LNCaP clone FGC (cell line): ENCODE measurements around the gene ADAMTSL2.

Experiments used
- DNase-seq: peaks from one replicate; pipeline ENCODE4 v3.0.0-alpha.2; 2011; ENCODE audit warnings: low read depth
- H3K4me3 ChIP-seq: 2 replicates; pipeline ENCODE4 v1.5.1; 2011; ENCODE audit warnings: mild to moderate bottlenecking, low read depth, low read length, control low read depth
- TF ChIP-seq, protein P1 (sequence below): IDR thresholded peaks from 2 replicates; pipeline ENCODE4 v1.5.1; 2012; ENCODE audit warnings: mild to moderate bottlenecking; ENCODE audit not compliant: control insufficient read depth, insufficient read depth; ENCODE audit errors: extremely low read depth

The ADAMTSL2 gene

DNA sequence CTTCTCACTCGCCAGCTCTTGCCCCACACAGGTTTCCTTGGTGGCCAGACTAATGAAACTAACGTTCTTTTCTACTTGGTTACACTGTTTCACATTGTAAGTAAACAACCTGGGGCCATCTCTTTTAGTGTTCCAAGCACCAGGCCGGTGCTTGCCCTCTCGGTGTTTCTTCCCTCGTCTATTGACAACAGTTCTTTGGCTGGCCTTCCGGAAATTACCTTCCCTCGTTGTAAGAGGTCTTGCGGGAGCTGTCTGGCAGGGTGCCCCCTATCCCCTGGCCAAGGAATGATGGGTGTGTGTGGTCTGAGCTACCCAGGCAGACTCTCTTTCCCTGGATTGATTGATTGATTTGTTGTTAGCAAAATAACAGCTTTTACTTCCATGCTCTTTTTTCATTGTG lies 8.8 kb upstream of the ADAMTSL2 start:
- TF ChIP-seq, protein P1, sequence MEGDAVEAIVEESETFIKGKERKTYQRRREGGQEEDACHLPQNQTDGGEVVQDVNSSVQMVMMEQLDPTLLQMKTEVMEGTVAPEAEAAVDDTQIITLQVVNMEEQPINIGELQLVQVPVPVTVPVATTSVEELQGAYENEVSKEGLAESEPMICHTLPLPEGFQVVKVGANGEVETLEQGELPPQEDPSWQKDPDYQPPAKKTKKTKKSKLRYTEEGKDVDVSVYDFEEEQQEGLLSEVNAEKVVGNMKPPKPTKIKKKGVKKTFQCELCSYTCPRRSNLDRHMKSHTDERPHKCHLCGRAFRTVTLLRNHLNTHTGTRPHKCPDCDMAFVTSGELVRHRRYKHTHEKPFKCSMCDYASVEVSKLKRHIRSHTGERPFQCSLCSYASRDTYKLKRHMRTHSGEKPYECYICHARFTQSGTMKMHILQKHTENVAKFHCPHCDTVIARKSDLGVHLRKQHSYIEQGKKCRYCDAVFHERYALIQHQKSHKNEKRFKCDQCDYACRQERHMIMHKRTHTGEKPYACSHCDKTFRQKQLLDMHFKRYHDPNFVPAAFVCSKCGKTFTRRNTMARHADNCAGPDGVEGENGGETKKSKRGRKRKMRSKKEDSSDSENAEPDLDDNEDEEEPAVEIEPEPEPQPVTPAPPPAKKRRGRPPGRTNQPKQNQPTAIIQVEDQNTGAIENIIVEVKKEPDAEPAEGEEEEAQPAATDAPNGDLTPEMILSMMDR, result no peak
- DNase-seq, result no peak
- no peak overlapping the region for H3K4me3 ChIP-seq

DNA sequence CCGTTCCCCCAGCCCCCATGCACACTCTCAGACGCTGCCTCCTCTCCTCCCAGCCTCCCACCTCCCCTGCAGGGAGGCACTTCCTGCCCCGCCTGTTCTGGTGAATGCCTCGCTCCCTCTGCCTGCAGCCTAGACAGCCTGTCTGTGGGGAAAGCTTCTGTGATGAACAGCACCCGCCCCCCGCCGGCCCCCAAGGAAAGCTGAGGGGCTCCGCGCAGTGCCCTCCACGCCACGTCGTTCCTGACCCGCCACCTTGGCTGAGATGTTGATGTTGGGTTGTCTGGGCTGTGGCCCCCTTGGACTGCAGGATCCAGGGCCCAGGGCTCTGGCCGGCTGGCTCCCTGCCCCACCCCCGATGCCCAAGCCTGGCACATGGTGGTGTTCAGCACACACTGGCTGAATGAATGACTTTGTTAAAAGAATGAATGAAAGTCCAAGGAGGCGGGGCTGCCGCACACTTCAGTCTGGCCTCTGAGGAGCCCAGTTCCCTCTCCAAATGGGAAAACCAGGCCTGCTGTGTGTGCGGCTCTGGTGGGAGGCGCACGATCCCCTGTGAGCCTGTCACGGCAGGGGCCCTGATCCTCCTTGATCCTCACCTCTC lies 7.7 kb upstream of the ADAMTSL2 start:
- H3K4me3 ChIP-seq, result no peak overlapping the region
- TF ChIP-seq, protein P1, result no peak
- no peak for DNase-seq

DNA sequence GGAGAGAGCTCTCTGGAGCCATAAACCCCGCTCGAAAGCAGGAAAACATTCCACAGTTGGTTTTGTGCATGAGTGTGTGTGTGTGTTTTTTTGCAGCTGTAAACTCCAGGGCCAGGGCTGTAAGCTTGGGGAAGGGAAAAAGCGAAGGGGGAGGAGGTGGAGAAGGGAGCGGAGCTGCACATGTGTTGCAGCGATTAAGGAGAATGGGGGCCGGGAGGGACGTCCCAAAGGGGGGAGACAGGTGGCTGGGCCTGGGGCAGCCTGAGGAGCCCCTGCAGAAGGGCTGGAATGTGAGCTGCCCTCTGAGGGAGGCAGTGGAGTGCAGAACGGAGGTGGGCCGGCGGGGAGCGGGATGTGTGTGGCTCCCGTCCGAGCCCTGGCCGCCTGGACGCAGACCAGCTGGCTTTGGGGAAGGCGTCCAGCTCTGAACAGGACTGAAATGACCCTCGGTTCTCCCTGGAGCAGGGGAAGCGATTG lies 7.0 kb upstream of the ADAMTSL2 start:
- no peak for DNase-seq
- TF ChIP-seq, protein P1, result no peak
- H3K4me3 ChIP-seq, result no peak overlapping the region

DNA sequence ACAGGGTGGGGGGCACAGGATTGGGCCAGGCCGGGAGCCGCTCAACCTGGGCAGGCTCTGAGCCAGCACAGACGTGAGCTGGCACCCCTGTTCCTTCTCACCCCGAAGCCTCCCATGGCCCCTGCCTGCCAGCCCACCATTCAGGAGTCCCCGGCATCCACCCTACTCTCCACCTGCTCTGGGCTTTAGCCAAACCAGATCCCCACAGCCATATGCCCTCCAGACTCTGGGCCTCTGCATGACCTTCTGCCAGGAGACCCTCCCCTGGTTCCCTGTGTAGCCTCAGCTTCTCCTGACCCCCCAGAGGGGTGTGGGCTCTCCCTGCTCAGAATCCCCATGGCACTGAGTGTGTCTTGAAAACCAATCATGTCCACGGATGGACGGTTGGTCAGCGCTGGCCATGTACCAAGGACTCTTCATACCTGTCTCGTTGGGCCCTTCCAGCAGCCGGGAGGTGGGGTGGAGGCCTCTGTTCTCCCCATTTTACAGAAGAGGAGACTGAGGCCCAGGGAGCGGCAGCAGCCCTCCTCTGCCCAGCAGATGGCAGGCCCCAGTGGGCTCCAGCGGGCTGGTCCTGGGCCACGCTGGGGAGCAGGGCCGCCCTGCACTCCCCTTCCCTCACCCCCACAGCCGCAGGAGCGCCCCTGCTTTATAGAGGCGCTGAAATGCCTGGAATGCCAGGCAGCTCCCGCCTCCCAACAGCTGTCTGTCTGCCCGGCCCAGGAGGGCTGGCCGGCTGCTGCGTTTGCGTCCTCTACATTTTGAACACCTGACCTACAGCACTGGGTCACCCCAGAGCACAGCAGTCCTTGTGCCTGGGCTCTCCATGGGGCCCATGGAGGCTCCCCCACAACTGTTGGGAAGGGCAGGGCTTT lies 6.3 kb upstream of the ADAMTSL2 start:
- no peak for DNase-seq
- H3K4me3 ChIP-seq, result no peak overlapping the region
- TF ChIP-seq, protein P1, result no peak

DNA sequence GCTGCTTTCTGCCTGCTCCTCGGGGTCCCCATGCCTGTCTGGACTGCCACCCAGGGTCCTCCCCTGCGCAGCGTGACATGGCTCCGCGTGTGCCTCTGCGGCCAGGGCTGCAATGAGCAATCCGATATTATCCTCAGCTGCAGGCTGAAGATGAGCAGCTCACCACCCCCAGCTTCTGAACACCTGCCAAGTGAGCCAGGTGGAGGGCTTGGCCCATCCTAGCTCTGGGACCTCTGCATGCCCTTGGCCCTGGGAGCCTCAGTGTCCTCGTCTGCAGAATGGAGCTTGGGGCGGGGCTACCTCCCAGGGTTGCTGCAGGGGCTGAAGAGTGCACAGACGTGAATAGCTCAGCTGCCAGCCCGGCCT lies 5.6 kb upstream of the ADAMTSL2 start:
- DNase-seq, result no peak
- TF ChIP-seq, protein P1, result no peak
- H3K4me3 ChIP-seq, result no peak overlapping the region

DNA sequence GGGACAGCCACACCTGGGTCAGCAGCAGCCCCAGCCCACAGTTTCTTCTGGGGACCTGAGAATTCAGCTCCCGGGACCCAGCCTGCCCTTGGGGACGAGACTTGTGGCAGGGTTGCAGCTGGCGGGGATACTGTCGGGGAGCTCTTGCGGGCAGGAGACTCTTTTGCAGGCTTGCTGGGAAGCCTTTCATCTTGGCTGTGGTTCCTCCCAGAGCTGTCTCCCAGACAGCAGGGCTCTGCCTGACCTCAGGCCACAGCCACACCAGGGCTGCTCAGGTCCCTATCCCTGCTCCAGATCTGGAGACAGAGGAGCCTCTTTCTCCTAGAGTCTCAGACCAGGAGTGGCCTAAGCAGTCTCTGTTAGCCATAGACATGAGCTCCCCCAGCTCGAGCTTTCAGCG lies 5.0 kb upstream of the ADAMTSL2 start:
- TF ChIP-seq, protein P1, result no peak
- no peak overlapping the region for H3K4me3 ChIP-seq
- no peak for DNase-seq
